GM12801 (cell line): ENCODE data around the gene GALNT7.

ENCODE experiments used
- TF ChIP-seq, protein P1 (sequence below): IDR thresholded peaks from one replicate; pipeline ENCODE4 v1.5.1; 2011; ENCODE audit warnings: control low read depth; ENCODE audit not compliant: insufficient read length; ENCODE audit errors: extremely low read depth

GALNT7 gene

DNA sequence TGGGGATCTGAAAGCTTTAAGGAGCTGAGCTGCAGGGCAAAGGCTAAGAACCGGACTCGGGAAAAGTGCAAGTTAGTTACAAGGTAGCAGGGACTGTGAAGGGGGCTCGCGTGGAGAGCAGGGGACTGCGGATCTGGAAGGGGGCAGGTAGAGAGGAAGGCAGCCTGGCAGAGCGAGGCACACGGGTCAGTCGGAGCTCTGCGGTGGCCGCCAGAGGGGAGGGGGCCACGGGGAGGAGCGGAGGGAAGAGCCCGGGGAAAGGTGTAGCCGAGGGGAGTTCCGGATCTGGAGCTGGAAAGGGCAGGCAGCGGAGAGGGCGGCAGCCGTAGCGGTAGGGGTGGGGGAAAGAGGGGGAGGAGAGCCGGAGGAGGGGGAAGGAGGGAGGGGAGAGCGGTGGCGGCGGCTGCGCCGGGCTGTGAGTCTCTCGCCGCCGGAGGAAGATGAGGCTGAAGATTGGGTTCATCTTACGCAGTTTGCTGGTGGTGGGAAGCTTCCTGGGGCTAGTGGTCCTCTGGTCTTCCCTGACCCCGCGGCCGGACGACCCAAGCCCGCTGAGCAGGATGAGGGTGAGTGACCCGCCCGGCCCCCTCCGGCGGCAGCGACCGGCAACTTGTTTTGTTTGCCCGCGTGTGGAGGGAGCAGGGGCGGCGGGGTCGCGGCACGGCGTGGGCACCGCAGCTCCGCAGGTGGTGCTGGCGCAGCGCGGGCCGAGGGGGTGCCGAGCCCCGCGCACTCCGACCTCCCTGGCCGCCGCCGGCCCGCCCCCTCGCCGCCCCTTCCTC lies at the start of gene GALNT7:
TSS of gene GALNT7 (plus strand) at position 416 of the 782 bp plus-strand sequence. CDS start at position 441, 25 bp downstream.
- TF ChIP-seq, protein P1, sequence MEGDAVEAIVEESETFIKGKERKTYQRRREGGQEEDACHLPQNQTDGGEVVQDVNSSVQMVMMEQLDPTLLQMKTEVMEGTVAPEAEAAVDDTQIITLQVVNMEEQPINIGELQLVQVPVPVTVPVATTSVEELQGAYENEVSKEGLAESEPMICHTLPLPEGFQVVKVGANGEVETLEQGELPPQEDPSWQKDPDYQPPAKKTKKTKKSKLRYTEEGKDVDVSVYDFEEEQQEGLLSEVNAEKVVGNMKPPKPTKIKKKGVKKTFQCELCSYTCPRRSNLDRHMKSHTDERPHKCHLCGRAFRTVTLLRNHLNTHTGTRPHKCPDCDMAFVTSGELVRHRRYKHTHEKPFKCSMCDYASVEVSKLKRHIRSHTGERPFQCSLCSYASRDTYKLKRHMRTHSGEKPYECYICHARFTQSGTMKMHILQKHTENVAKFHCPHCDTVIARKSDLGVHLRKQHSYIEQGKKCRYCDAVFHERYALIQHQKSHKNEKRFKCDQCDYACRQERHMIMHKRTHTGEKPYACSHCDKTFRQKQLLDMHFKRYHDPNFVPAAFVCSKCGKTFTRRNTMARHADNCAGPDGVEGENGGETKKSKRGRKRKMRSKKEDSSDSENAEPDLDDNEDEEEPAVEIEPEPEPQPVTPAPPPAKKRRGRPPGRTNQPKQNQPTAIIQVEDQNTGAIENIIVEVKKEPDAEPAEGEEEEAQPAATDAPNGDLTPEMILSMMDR, result no peak

GRCh38 chr4:173119818-173120217 lies 48.8 kb upstream of the GALNT7 start:
- TF ChIP-seq, protein P1, result no peak

DNA sequence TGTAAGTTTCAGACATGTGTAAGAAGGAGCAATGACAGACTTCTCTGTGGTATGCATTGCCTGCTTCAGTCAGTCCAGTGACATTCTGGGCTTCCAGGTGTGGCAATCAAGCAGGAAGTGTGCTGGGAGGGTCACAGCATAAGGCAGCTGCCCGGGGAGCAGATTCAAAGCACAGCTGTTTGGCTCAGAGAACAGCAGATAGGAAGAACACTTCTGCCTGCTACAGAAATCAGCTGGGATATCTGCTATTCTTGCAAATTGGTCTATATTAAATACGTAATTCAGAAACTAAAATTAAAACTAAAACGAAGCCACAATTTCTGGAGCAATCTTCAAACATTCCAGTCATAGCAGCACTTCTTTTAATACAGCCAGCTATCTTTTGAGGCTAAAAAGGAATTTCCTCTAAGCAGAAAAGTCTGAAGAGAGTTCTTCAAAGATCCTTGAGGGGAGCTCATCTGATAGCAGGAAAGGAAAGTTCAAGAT lies 47.5 kb upstream of the GALNT7 start:
- TF ChIP-seq, protein P1, result no peak

DNA sequence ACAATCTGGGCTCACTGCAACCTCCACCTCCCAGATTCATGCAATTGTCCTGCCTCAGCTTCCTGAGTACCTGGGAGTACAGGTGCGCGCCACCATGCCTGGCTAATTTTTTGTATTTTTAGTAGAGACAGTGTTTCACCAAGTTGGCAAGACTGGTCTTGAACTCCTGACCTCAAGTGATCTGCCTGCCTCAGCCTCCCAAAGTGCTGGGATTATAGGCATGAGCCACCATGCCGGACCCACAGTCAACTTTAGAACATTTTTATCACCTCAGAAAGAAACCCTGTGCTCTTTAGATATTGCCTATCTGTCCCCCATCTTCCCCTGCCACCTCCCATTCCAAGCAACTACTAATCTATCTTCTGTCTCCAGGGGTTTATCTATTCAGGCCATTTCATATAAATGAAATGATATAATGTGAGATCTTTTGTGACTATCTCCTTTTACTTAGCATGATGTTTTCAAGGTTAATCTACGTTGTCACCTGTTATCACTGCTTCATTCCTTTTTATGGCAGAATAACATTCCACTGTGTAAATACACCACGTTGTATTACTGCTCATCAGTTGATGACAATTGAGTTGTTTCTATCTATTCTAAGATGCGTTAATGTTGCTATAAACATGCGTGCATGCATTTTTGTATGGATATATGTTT lies 44.3 kb upstream of the GALNT7 start:
- TF ChIP-seq, protein P1, result no peak

GRCh38 chr4:173125216-173125812 lies 43.3 kb upstream of the GALNT7 start:
- TF ChIP-seq, protein P1, result no peak

GRCh38 chr4:173128199-173128890 lies 40.3 kb upstream of the GALNT7 start:
- TF ChIP-seq, protein P1, result no peak

DNA sequence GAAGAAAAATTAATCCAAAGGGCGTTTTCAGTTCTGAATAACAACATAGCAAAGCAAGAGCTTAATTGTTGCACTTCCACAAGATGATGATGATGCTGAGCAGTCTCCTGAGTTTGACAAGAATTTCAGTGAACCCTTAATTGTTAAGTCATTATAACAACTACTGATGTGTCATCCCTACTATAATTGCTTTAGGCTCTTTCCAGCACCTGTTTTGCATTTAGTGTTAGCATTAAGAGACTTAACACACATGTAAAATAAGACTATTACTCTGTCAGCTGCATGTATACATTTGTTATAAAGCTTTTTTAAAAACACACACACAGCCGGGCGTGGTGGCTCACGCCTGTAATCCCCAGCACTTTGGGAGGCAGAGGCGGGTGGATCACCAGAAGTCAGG lies 37.9 kb upstream of the GALNT7 start:
- TF ChIP-seq, protein P1, result no peak
